T-helper 9 cell (primary cell): ENCODE measurements around the gene FETUB.

ENCODE experiments used
- DNase-seq: peaks from one replicate; pipeline ENCODE4 v3.0.0-alpha.2; 2020
- total RNA-seq, 2 donors: gene quantifications; one replicate each; lab custom pipeline; 2026; lab: John Stamatoyannopoulos, UW

The FETUB gene
- 0 reads per million in 2 donors for total RNA-seq

DNA sequence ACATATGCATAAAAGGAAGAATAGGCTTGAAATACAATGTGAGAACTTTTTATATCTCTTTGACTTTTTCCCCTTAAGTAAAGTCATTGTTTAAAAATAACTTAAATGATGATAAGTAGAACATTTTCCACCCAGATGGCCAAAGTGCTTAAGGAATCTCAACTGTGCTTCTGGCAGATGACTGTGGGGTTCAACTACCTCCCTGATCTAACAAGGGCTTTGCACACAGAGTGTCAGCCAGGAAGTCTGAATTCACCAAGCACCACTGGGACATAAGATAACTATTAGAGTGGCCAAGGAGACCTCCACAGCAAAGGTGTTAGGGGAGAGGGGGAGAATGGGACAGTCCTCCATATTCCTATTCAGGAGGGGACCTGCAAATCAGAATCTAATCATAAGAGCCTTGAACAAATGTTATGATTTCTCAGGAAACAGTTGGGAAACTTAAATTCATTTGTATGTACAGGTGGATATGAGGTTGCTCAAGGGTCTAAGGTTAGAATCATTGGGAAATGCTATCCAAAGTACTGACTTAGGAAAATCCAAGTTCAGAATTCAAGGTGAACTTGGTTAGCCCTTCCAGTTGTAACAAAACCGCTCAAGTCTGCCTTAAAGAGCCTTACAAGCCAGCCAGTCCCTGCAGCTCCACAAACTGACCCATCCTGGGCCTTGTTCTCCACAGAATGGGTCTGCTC is at the start of gene FETUB:
Gene FETUB (plus strand): TSS at position 622 of the 695 bp plus-strand sequence. CDS start 62 bp downstream, at position 684.
- DNase-seq = no peak

DNA sequence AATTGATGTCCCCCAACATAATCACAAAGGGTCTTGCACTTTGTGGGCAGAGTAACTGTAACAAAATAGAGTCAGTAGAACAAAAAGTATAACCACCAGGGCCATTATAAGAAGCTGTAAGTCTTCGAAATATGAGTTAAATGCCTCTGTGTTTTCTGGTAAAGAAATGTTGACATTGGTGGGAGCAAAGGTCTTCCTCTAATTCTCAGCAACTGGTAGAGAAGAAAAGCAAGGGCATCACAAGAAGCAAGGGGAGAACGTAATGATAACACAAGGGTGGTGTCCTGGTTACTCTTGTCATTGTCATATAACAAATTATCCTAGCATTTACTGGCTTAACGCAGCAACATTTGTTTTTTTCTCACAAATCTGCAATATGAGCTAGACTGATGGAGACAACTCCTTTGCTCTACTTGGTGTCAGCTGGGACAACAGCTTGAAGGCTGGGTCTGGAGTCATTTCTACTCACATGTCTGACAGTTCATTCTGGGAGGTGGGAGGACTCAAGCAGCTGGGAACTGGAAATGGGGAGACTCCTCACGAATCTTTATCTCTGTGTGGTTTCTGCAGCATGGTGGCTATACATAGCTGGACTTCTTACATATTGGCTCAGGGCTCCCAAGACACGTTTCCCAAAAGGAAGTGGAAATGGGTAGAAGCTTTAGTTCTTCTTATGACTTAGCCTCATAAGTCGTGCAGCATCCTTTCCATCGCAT is 49.5 kb upstream of the FETUB start:
- DNase-seq = no peak

DNA sequence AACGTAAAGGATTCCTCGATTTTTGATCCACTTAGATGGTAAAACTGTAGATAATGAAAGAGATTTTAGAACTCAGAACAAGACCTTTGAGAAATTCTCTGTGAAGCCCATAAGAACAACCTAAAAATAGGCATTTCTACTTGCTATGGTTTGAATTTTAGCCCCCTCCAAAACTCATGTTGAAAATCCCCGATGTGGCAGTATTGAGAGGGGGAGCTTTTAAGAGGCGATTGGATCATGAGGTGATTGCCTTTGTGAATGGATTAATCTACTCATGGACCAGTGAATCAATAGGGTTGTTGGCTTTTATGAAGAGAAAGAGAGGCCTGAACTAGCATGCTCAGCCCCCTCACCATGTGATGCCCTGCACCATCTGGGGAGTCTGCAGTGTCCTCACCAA is 47.5 kb upstream of the FETUB start:
- DNase-seq = no peak

DNA sequence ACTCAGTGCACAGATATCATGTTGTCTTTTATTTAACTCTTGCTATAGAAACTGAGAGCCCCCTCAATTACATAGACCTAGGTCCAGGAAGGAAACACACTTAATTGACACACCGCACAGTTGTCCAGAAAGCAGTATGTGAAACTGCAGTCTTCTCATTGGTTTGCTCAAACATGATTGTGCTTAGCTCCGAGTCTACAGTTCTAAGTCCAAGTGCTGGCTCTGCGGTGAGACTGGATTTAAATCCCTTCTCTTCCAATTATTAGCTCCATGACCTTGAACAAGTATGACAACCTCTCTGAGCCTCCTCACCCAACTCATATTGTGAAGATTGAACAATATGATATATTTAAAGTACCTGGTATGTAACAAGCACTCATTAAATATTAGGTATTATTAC is 46.3 kb upstream of the FETUB start:
- DNase-seq = no peak

DNA sequence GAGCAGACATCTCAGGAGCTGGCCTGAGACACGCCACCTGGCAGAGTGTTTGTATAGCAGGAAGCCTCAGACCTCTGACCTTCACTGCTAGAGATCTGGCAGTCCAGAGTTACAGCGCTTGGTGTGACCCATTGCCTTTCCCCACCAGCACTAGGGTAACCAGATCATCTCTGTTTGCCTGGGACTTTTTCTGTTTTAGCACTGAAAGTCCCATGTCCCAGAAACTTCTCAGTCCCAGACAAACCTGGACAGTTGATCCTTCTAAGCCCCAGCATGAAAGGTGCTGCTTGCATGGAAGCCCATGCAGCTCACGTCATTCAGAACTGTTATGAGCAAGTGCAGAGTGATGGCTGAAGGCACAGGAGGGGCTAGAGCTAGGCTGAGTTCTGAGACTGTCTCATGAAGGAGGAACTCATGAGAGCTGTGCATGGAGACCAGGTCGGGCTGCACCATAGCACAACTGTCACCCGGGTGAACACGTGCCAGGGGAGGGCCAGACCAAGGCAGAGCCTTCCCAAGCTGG is 45.5 kb upstream of the FETUB start:
- no peak for DNase-seq

- no peak for DNase-seq
Measured at GRCh38 chr3:186596568-186597287, 43.5 kb upstream of the FETUB start.

- DNase-seq = no peak
Measured at GRCh38 chr3:186598108-186598784, 42.0 kb upstream of the FETUB start.

DNA sequence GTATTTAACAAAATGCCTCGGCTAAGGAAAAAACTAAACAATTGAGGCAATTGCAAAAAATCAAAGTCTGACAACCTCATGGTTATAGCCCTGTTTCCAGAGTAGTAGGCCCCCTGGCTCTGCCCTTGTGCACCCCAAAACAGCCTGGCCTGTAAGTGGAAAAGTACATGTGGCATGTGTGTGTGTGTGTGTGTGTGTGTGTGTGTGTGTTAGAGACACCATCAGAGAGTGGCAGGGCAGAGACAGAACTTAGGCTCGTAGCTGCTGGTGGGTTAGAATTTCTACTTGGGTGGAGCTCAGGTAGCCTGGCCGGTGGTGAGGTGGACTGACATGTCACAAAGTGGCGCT is 41.4 kb upstream of the FETUB start:
- DNase-seq = no peak

- no peak for DNase-seq
Measured at GRCh38 chr3:186599142-186599784, 40.9 kb upstream of the FETUB start.

- no peak for DNase-seq
Measured at GRCh38 chr3:186599785-186600166, 40.4 kb upstream of the FETUB start.

DNA sequence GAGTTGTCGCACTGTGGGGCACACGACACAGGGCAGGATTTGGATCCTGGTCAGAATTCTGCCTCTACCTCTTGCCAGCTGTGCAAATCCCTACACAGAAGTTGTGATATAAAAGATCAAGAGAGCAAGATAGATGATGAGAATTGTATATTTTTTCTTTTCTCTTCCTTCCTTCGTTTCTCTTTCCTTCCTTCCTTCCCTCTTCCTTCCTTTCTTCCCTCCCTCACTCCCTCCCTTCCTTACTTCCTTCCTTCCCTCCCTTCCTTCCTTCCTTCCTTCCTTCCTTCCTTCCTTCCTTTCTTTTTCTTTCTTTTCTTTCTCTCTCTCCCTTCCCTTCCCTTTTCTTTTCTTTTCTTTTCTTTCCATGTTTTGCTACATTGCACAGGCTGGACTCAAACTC is 39.3 kb upstream of the FETUB start:
- no peak for DNase-seq

DNA sequence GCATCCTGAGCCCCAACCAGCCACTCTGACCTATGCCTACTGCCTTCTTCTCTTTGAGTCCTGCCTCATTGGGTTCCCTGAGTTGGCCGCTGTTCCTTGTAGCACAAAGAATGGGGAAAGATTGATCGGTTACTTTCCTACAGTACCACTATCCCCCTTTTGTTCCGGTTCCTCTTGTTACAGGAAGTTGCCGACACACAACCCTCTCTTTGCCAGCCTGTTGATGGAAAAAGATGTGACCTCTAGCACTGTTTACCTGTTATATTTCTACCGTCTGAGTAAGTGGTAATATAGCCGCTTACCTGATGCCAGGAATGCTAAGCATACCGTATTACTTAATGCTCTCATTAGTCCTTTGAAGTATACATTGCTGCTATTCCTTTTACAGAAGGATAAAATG is 37.0 kb upstream of the FETUB start:
- DNase-seq = no peak

DNA sequence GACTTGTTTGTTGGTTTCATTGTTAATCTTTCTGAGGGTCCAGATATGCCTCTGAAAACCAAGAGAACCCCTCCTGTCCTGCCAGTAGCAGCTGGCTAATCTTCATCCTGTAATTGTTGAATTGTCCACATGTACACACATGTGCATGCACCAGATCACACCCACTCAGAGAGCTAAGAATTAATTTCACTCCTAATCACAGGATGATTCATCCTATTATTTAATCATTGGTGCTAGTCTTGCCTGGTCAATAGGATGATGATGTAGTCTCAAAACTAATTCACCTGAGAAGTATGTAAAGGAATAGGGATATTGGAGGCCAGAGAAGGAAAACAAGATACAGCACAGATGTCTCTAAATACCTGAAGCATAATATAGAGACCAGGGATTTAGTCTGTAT is 35.1 kb upstream of the FETUB start:
- no peak for DNase-seq

DNA sequence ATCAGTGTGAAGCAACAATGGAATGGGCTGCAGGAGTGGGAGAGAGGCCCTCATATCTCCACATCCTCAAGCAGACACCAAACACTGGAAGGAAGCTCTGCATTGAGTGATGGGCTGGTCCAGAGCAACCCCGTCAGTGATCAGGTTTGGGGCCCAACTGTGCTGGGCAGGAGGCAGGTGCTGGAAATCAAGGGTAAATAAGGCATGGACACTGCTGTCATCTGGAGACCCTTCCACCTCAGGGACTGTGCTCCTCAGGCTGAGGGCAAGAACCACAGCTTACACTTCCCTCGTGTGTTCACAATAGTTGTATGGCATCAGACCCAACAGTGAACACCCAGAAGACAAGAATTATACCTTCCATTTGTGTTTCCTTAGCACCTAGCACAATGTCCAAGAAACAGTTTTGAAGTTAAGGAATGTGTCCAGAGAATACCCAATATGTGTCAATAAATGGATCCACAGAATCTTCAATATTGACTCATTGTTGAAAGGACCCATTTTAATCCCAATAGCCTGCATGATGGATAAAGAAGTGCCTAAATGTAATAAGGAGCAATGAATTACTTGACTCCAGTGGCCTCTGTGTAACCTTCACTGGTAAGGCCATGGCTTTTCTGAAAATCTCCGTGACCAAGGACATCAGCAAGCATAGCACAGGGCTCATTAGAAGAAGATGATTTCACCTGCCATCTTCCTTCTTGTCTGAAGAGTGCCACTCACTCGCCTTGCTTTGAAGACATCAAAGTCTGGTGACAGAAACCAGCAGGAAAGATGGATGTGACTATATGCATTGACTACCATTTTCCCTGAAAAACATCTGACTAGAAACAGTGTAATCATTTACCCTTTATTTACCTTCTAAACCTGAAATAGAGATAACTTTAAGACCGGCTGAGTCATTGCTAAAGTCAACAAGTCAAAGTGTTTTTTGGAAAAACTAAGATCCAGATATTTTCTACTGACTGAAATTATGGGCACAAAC is 34.3 kb upstream of the FETUB start:
- no peak for DNase-seq

DNA sequence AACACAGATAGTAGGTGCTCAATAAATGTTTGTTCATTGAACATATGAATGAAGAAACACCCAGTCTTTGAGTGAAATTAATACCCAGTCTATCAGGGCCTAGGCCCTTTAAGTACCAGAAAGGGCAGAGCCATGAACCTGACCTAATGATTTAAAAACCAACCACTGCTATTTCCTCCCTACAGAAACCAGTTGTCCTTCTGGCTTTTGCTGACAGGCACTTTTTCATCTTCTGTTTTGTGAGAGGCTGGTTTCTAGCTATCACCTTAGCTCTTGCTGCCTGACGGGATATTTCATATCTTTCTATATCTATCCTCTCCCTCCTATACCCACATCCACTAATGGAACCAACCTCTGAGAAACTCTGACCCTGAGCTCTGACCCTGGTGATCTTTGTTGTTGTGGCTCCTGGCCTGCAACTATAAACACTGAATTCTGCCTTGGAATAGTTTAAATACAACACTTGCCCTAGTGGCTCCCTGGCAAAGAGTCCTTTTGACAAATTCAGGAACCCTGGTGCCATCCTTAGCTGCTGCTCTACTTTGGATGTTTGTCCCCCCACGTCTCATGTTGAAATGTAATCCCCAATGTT is 31.5 kb upstream of the FETUB start:
- DNase-seq = no peak

GRCh38 chr3:186609247-186609868 is 30.8 kb upstream of the FETUB start:
- no peak for DNase-seq

DNA sequence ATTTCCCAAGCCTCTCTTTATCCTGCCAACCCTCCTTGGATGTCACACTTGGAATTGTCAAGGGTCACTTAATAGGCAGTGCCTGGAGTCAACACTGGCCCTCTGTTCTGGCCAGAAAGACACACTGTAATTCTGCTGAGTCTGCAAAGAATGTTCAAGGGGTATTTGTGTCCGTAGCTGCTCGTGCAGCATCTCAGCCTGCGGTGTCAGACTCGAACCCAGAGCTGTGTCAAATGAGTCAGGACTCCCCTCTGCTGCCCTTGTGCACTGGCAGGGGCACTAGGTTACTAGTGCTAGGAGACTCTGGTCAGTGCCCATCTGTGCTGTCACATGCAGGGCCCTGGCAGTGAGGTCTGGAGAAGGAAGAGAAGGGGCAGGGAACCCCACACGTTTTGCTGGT is 28.1 kb upstream of the FETUB start:
- DNase-seq = no peak

DNA sequence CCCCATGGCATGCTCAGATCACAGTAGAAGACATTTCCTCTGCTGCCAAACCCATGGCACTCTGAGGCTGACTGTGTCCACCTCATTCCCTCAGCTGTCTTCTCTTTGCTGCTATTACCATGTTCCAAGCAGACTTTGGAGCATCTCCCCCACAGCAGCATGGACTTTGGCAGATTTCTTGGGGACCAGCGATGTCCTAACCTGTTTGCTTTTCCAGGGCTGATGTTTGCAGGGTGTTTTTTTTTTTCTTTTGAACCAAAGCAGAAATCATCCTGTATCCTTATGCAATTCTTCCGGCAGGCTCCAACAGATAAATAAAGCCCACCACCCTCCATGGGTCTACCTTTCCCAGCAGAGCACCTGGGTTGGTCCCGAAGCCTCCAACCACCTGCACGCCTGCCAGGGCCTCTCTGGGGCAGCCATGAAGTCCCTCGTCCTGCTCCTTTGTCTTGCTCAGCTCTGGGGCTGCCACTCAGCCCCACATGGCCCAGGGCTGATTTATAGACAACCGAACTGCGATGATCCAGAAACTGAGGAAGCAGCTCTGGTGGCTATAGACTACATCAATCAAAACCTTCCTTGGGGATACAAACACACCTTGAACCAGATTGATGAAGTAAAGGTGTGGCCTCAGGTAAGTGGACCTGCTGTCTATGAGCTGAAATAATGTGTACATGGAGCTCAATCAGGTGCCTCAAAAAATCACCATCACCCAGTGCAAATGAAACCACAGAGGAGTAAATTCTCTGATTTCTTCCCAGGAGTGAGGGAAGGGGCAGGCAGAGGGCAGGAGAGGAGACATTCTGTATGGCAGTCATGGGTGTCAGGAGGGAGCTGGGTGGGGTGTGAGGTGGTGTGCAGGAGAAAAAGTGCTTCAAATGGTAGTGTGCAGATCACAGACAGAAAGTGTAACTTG is 27.2 kb upstream of the FETUB start, which contains the start of gene AHSG:
Gene AHSG (plus strand): TSS at position 340 of the 916 bp plus-strand sequence. CDS start 82 bp downstream, at position 422.
- no peak for DNase-seq

GRCh38 chr3:186613637-186614265 is 26.4 kb upstream of the FETUB start:
- no peak for DNase-seq
